NCI-H1694 (cell line): Measurements from ENCODE around the gene PCYT1A.
A peak's percentile ranks its signal among the peaks of the same experiment; 100 is the strongest.
"Not testable (repeated sequence)": the region's sequence is repeated elsewhere in the genome, so short reads cannot be mapped to it uniquely, and the experiment has no call there.

Experiments used
- DNase-seq: peaks from one replicate; lab custom pipeline; 2025; lab: John Stamatoyannopoulos, UW

Gene PCYT1A

DNA sequence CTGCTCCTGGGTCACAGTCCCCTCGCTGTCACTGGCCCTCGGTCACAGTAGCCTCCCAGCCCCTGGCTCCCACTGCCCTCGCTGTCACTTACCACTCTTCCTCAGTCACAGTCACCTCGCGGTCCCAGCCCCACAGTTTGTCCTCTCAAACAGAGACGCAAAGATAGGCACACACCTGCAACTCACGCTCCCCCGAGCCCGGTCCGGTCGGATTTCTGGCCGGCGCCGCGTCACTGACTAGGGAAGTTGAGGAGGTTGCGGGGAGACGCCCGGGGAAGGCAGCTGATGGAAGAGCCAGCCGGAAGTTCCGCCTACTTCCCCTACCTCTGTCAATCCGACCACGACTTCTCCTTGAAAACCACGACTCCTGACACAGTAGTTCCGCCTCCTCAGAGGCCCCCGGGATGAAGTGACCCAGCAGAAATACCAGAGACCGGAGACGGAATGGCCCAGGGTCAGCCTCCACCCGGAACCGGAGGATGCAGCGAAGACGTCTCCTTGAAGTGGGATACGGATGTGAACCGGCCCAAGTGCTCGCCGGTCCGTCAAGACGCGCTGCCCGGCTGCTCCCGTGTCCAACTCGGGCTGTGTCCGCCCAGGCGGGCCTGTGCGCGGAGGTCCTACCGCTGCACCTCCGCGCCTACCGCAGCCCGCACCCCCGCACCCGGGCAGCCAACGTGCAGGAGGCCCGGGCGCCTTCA lies at the start of gene PCYT1A:
Gene PCYT1A, minus strand, starts transcription at position 287 of the 701 bp plus-strand sequence. CDS start 17,195 bp downstream, outside the sequence.
- DNase-seq = peak; percentile 89

DNA sequence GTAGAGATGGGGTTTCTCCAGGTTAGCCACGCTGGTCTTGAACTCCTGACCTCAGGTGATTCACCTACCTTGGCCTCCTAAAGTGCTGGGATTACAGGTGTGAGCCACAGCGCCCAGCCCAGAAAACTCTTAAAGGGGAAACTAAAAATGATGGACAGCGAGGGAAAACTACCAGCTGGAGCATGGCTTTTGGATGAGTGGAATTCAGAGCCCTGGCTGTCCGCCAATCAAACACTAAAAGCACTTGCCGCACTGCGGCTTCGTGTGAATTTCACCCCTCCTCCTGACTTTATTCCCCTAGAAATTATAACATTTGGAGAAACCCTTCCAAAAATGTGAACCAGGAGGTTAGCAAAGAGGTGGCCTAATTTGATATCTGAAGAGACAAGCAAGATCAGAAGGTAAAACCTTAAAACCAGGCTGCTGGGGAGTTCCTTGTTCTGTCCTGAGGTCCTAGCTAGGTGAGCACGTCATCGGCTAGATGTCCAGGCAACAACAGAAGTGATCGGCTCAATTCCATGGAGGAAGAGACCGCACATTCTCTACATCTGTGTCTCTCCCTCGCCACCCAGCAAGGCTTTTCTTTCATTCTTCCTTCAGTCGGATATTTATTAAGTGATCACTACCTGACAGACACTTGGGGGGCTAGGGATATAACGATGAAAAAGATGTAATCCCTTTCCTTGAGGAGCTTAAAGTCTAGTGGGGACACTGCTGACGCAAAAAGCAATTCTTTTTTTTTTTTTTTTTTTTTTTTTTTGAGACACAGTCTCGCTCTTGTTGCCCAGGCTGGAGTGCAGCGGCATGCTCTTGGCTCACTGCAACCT lies 49.0 kb upstream of the PCYT1A start:
- peak; percentile 43 for DNase-seq

DNA sequence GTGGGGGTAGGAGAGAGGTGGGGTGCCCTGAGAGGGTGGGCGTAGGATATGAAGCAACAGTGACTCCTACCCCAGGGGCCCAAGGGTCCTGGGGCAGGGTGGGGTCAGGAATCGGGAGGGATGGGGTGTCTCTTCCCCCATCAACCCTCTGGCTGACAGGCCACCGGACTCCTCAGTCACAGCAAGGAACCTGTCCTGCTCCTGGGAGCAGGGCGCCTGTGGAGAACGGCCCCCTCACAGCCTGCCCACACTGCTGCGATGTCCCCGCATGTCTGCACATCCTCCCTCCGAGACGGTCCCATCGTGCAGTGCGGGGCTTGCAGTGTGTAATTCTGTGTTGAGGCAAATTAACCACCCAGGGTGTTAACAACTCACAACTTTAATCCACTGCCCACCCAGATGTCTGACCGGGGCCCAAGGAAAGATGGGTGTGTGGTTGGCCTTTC lies 48.0 kb upstream of the PCYT1A start:
- DNase-seq = no peak

DNA sequence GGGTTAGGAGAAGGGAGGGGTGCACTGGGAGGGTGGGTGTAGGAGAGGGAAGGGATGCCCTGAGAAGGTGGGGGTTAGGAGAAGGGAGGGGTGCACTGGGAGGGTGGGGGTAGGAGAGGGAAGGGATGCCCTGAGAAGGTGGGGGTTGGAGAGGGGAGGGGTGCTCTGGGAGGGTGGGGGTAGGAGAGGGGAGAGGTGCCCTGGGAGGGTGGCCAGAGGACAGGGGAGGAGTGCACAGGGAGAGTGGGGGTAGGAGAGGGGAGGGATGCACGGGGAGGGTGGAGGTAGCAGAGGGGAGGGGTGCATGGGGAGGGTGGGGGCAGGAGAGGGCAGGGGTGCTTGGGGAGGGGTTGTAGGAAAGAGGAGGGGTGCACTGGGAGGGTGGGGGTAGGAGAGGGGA lies 47.5 kb upstream of the PCYT1A start:
- DNase-seq = no peak

DNA sequence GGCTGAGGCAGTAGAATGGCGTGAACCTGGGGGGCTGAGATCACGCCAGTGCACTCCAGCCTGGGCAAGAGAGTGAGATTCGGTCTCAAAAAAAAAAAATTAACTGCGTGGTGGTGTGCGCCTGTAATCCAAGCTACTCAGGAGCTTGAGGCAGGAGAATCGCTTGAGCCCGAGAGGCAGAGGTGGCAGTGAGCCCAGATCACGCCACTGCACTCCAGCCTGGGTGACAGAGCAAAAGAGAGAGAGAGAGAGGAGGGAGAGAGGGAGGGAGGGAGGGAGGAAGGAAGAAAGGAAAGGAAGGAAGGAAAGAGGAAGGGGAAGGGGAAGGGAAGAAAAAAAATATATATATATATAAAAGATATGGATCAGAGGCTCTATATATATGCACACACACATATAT lies 44.6 kb upstream of the PCYT1A start:
- no peak for DNase-seq

DNA sequence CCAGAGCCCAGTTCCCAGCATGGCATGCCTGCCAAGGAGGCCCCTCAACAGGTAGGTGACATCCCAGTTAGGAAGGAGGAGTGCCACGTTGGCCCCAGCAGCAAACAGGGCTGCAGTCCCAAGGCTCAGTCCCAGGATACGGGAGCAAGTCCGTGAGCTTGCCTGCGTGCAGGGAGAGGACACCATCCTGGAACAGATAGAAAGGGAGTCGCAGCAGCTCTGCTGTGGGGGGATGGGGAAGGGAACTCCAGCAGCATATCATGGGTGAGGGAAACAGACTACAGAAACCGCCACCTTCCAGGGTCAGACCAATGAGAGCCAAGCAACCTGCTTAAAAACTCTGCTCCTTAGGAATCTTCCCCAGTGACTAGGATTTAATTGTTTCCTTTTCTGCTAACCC lies 39.9 kb upstream of the PCYT1A start:
- DNase-seq = no peak

DNA sequence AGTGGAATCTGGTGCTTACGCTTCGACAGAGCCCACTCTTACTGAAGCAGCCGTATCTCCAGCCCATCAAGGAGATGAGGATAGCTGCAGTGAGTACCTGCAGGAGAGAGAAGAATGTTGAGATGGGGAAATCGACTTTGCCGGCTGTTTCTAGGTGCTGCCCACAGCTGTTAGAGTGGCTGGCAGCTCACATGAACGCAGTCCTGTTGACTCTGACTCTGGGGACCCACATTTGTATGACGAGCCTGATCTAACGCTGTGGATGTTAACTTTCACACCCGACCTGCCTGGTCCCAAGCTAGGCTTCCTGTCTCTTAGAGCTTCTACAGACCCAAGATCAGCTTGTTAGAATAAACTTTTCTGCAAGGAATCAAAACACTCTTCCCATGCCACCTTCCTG lies 39.4 kb upstream of the PCYT1A start:
- DNase-seq = no peak

DNA sequence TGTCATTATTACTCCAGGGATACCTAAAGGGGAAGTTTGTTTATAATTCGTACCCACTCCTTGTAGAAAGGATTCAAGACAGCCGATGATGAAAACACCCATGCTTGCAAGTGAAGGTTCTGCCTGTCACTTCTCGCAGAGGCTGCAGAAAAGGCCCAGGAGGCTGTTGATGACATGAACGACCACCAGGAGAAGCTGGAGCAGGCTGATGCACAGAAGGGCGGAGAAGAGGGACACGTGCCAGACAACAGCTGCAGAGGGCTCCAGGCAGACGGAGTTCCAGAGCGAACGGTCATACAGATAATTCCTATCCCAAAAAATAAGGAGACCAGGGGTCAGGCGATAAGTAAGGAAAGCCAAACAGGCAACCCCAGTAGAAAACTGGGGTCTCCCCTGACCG lies 36.2 kb upstream of the PCYT1A start:
- peak; percentile 86 for DNase-seq

DNA sequence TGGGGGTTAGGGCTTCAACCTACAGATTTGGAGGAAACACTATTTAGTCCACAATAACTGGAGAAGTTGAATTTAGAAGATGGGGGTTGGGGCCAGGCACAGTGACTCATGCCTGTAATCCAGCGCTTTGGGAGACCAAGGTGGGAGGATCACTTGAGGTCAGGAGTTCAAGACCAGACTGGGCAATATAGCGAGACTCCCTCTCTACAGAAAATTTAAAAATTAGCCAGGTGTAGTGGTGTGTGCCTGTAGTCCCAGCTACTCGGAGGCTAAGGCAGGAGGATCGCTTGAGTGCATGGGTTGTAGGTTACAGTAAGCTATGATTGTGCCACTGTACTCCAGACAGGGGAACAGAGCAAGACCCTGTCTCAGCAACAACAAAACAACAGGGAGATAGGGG lies 35.5 kb upstream of the PCYT1A start:
- DNase-seq = no peak

DNA sequence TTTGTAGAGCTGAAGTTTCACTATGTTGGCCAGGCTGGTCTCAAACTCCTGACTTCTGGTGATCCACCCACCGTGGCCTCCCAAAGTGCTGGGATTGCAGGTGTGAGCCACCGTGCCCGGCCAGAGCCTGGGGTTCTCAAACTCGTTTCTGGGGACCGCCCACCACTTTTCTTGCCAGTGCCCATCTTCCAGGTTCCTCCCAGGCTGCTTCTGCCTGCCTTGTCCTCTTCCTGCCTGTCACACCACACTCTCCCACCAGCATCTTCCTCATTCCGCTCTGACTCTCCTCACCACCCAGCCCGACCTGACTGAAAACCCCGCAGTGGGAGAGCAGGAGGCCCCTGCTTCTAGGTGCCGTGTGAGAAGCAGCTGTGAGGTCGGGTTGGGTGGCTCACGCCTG lies 33.6 kb upstream of the PCYT1A start:
- no peak for DNase-seq

DNA sequence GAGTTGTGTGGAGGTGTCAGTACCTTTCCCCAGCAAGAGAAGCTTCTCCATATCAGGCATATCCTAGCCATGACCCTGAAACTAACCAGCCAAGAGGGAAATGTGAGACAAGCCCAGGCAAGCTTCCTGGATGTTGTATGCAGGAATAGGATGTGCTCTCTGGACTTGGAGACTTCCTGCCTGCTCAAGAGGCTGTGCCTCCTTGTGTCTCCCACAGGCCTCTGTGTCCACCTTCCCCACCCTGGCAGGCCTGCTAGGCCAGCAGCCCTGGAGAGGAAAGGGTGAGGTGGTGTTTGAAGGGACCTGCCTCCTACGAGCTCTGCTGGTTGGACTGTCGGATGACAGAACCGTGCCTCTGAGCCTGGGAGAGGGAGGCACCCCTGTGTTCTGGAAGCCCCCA lies 32.6 kb upstream of the PCYT1A start:
- DNase-seq = no peak

DNA sequence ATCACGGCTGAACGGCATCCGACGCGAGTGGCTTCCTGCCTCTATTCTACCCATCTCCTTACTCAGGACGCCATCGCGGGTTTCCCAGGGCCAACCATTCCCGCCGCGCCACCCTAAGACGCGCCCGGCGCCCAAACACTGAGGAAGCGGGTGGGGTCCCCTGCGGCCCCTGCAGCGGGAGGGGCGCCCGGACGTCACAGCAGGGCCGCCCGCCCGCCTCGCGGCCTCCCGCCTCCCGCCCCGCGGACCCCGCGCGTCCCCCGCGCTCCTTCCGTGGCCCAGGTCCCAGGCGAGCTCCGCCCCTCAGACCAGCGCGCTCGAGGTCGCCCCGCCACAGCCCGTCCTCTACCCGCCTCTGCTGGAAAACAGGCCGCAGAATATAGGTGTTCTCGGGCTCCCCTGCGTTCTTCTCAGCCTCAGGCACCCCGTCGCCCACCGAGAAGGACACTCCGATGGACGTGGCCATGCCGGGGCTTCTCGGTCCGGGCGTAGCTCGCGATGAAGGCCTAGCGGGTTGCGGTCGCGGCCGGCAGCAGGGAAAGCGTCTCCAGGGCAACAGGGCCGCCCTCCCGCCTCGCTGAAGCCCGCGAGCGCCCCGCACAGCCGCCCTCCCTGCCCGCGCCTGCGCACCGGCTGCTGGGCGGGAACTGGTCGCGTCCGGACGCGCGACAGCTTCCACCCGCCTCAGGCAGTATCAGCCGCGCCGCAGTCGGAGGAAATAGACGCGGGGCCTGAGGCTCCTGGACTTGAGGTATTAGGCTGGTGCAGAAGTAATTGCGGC lies 30.4 kb upstream of the PCYT1A start, which contains the start of gene DYNLT2B:
Gene DYNLT2B, minus strand, starts transcription at position 554 of the 781 bp plus-strand sequence. Its CDS starts 88 bp downstream, at position 466.
- DNase-seq = peak; percentile 64

DNA sequence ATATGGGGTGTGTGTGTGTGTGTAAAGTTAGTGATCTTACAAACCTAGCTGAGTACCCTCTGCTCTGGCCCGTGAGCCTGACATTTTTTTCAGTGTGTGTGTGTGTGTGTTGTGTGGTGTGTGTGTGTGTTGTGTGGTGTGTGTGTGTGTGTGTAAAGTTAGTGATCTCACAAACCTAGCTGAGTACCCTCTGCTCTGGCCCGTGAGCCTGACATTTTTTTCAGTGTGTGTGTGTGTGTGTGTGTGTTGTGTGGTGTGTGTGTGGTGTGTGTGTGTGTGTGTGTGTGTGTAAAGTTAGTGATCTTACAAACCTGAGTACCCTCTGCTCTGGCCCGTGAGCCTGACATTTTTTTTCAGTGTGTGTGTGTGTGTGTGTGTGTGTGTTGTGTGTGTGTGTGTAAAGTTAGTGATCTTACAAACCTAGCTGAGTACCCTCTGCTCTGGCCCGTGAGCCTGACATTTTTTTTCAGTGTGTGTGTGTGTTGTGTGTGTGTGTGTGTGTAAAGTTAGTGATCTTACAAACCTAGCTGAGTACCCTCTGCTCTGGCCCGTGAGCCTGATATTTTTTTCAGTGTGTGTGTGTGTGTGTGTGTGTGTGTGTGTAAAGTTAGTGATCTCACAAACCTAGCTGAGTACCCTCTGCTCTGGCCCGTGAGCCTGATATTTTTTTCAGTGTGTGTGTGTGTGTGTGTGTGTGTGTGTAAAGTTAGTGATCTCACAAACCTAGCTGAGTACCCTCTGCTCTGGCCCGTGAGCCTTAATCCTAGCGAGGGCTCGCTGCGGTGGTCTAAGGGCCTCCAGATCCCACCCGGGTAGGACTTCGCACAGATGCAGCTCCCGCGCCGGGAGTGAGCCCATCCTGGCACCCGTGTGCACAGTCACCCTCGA lies 29.5 kb upstream of the PCYT1A start:
- not testable (repeated sequence) for DNase-seq

DNA sequence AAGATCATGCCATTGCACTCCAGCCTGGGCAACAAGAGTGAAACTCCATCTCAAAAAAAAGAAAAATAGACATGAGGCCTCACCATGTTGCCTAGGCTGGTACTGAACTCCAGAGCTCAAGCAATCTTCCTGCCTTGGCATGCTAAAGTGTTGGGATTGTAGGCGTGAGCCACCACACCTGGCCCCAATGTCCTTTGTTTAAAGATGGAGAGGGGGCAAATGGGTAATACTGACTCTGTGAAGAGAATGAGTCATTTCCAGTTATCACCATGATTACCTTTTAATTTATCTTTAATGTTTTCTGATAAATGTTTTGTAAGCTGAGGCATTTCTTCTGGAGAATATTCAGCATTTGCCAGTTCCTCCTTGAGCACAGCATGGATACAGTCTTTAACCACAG lies 28.3 kb upstream of the PCYT1A start:
- DNase-seq = no peak

DNA sequence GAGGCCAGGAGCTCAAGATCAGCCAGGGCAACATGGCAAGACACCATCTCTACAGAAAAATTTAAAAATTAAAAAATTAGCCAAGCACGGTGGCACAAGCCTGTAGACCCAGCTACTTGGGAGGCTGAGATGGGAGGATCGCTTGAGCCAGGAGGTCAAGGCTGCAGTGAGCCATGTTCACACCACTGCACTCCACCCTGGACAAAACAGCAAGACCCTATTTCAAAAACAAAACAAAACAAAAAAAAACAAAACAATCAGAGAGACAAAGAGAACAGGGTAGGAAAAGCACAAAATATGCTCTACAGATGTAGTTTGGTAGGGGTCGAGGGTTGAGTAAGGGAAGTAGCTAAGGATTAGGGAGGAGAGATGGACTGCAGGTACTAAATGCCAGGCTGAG lies 27.1 kb upstream of the PCYT1A start:
- no peak for DNase-seq

DNA sequence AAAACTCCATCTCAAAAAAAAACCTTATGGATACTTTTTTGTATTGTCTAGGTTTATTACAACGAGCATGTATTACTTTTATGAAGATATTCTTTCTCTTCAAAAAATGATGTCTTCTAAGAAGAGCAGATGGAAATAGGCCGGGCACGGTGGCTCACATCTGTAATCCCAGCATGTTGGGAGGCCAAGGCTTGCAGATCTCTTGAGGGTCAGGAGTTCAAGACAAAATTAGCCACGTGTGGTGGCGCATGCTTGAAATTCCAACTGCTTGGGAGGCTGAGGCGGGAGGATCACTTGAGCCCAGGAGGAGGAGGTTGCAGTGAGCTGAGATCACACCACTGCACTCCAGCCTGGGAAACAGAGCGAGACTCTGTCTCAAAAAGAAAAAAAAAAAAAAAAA lies 26.6 kb upstream of the PCYT1A start:
- not testable (repeated sequence) for DNase-seq

DNA sequence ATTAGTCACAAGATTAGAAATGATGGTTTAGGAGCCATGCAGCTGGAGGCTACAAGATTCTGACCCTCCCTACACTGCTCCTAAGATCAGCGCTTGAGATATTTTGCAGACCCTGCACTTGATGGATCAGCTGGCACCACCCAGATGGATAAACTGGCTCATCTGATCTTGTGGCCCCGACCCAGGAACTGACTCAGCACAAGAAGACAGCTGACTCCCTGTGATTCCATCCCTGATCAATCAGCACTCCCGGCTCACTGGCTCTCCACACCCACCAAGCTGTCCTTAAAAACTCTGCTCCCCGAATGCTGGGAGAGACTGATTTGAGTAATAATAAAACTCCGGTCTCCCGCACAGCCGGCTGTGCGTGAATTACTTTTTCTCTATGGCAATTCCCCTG lies 15.4 kb upstream of the PCYT1A start:
- DNase-seq = not testable (repeated sequence)

DNA sequence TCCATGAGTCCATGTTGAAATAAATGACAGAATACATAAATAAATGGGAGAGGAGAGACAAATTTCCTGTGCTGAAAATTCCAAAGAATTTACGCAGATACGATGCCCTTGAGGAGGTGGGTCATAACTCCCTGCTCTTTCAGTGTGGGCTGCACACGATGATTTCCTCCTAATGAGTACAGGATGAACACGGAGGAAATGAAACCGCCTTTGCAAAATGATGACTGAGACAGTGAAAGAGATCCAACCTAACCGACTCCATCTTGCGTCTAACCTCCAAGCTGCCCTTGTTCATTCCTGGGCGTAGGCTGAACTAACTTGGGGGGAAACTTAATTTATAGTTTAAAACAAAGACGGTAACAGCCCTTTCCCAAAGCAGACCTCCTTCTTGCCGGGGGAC lies 15.0 kb upstream of the PCYT1A start:
- not testable (repeated sequence) for DNase-seq

DNA sequence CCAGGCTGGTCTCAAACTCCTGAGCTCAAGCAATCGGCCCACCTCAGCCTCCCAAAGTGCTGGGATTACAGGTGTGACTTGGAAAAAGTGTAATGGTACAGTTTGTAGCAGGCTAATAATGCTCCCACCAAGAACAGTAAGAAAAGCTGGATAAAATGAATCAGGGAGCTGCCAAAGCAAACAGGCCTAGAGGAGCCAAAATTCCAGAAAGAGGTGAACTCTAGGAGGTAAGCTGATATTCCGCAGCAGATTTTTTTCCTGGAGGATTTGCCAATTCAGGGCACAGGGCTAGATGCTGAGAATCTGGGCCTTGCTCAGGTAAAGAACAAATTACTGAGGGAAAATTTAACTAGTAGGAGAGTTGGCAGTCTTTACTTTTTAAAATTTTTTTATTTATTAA lies 11.0 kb upstream of the PCYT1A start:
- no peak for DNase-seq

DNA sequence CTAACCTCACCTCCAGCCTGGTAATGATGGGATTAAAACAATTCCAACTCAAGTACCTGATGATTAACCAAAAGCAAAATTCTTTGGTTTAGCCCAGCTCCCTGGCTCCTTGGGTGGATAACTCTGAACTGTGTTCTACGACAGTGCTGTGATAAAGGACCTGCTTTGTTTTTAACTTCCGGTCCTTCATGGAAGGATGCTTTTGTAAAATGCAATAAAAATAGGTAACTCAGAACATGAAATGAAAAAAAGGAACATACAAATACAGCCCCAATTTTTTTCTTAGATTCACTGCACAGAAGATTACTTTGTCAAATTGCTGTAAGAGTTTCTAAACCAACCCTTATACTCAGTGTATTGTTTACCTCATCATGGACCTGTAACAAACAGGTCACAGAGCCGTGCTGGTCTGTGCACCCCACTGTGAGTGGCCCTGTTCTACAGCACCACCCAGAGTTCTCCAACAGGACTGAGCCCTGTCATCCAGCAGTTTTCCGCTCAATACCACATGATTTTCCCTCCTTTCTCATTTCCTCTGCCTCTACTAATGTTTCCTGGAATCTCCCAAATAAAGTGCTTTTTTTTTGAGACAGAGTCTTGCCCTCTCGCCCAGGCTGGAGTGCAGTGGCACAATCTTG lies 4.9 kb upstream of the PCYT1A start:
- DNase-seq = no peak

DNA sequence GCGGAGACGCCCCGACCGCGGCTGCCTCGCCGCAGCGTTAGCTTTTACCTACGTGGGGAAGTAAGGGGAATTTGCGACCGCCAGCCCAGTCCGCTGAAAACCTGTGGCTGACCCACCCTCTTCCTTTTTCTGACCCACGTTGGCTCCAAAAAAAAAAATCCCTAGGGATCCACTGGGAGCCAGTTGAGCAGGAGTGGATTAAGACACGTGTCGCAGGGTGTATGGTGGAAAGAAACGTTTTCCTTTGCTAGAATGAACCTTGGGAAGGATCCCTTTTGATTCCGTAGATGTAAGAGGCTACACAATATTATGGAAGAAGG lies 575 bp upstream of the PCYT1A start:
- DNase-seq = no peak
